ENCODE measurements around the gene RASGEF1B.

The RASGEF1B gene

GRCh38 chr4:81471588-81472280 lies at the start of gene RASGEF1B:
TSS of gene RASGEF1B (minus strand) at chr4:81471907. CDS start at chr4:81459508, 12,399 bp downstream.
- peak; percentile 96 to 97 for DNase-seq

GRCh38 chr4:81519856-81520255 lies 48.1 kb upstream of the RASGEF1B start:
- no peak for DNase-seq

GRCh38 chr4:81519427-81519773 lies 47.7 kb upstream of the RASGEF1B start:
- DNase-seq: no peak

- no peak for DNase-seq
These were observed 47.2 kb upstream of the RASGEF1B start for GRCh38 chr4:81518762-81519426.

- DNase-seq: no peak
These were observed 44.5 kb upstream of the RASGEF1B start for GRCh38 chr4:81516241-81516640.

- no peak for DNase-seq
These were observed 41.2 kb upstream of the RASGEF1B start for GRCh38 chr4:81512757-81513501.

GRCh38 chr4:81512001-81512756 lies 40.5 kb upstream of the RASGEF1B start:
- no peak for DNase-seq

GRCh38 chr4:81510643-81511178 lies 39.0 kb upstream of the RASGEF1B start:
- no peak for DNase-seq

GRCh38 chr4:81509822-81510221 lies 38.1 kb upstream of the RASGEF1B start:
- DNase-seq: no peak

- no peak for DNase-seq
These were observed 37.5 kb upstream of the RASGEF1B start for GRCh38 chr4:81509191-81509590.

GRCh38 chr4:81508411-81509185 lies 36.9 kb upstream of the RASGEF1B start:
- DNase-seq: no peak

GRCh38 chr4:81507530-81507929 lies 35.8 kb upstream of the RASGEF1B start:
- no peak for DNase-seq

- no peak for DNase-seq
These were observed 35.0 kb upstream of the RASGEF1B start for GRCh38 chr4:81506731-81507130.

GRCh38 chr4:81505726-81506125 lies 34.0 kb upstream of the RASGEF1B start:
- no peak for DNase-seq

GRCh38 chr4:81505004-81505598 lies 33.4 kb upstream of the RASGEF1B start:
- DNase-seq: peak; percentile 60 to 66

- peak in 1 of 2 donors; percentile 20 for DNase-seq
These were observed 32.7 kb upstream of the RASGEF1B start for GRCh38 chr4:81504112-81505003.

- no peak for DNase-seq
These were observed 31.9 kb upstream of the RASGEF1B start for GRCh38 chr4:81503586-81503985.

- DNase-seq: no peak
These were observed 30.9 kb upstream of the RASGEF1B start for GRCh38 chr4:81502564-81502963.

GRCh38 chr4:81499840-81500239 lies 28.1 kb upstream of the RASGEF1B start:
- no peak for DNase-seq

GRCh38 chr4:81498551-81499099 lies 26.9 kb upstream of the RASGEF1B start:
- DNase-seq: no peak
